GM18508 (cell line): ENCODE results near the gene TAF11L11.
"Not testable (repeated sequence)": the region's sequence is repeated elsewhere in the genome, so short reads cannot be mapped to it uniquely, and the experiment has no call there.

Experiments used
- ATAC-seq: cut with Tn5 transposase; IDR thresholded peaks from one replicate; pipeline ENCODE4 v1.9.1; 2021; ENCODE audit warnings: moderate number of reproducible peaks; ENCODE audit not compliant: insufficient read depth, unreplicated experiment

TAF11L11 gene

GRCh38 chr5:17603880-17604279 lies at the start of gene TAF11L11:
TSS of gene TAF11L11 (plus strand) at chr5:17604183.
- ATAC-seq: not testable (repeated sequence)

GRCh38 chr5:17585658-17586057 lies 18.3 kb upstream of the TAF11L11 start, which contains the start of gene TAF11L7:
TSS of gene TAF11L7 (minus strand) at chr5:17585758.
- ATAC-seq: not testable (repeated sequence)

GRCh38 chr5:17590860-17591259 lies 13.1 kb upstream of the TAF11L11 start, which contains the start of gene TAF11L8:
TSS of gene TAF11L8 (minus strand) at chr5:17590960.
- not testable (repeated sequence) for ATAC-seq

GRCh38 chr5:17594255-17594654 lies 9.7 kb upstream of the TAF11L11 start, which contains the start of gene TAF11L9:
TSS of gene TAF11L9 (minus strand) at chr5:17594394.
- ATAC-seq: not testable (repeated sequence)

GRCh38 chr5:17597728-17598127 lies 6.3 kb upstream of the TAF11L11 start, which contains the start of gene TAF11L10:
TSS of gene TAF11L10 (minus strand) at chr5:17597828.
- ATAC-seq: not testable (repeated sequence)

- no peak for ATAC-seq
Measured at GRCh38 chr5:17604951-17605350, 968 bp downstream of the TAF11L11 start.

GRCh38 chr5:17607461-17607860 lies 3.5 kb downstream of the TAF11L11 start:
- ATAC-seq: not testable (repeated sequence)

- not testable (repeated sequence) for ATAC-seq
Measured at GRCh38 chr5:17610092-17610491, 6.1 kb downstream of the TAF11L11 start, which contains the start of gene TAF11L12. TSS of gene TAF11L12 (plus strand) at chr5:17610392.

GRCh38 chr5:17614872-17615605 lies 11.1 kb downstream of the TAF11L11 start:
- no peak for ATAC-seq

- ATAC-seq: no peak
Measured at GRCh38 chr5:17619354-17619753, 15.4 kb downstream of the TAF11L11 start.

- no peak for ATAC-seq
Measured at GRCh38 chr5:17620627-17621026, 16.6 kb downstream of the TAF11L11 start.

- ATAC-seq: no peak
Measured at GRCh38 chr5:17625686-17626085, 21.7 kb downstream of the TAF11L11 start.

GRCh38 chr5:17631788-17632187 lies 27.8 kb downstream of the TAF11L11 start, which contains the start of gene TAF11L13:
TSS of gene TAF11L13 (plus strand) at chr5:17632088.
- not testable (repeated sequence) for ATAC-seq

- no peak for ATAC-seq
Measured at GRCh38 chr5:17634160-17634559, 30.2 kb downstream of the TAF11L11 start, which contains the start of gene TAF11L14. TSS of gene TAF11L14 (plus strand) at chr5:17634460.

- not testable (repeated sequence) for ATAC-seq
Measured at GRCh38 chr5:17649232-17649631, 45.2 kb downstream of the TAF11L11 start.

GRCh38 chr5:17655201-17655759 lies 51.3 kb downstream of the TAF11L11 start:
- not testable (repeated sequence) for ATAC-seq
